Measurements from ENCODE around the gene TMEM30A.

- TF ChIP-seq CTCF (IDR thresholded peaks at IDR 0.05; ENCODE audit: insufficient read depth, low read length, poor library complexity, severe bottlenecking) (no peak), EZH2phosphoT487 (conservative IDR thresholded peaks at IDR 0.05; ENCODE audit: low read length) (no peak)
These were observed 64.2 kb downstream of the TMEM30A start for GRCh38 chr6:75220357-75220756.
